Stimulated activated CD4-positive, alpha-beta T cell treated with anti-CD3 and anti-CD28 coated beads, Interleukin-12 subunit alpha, Interleukin-12 subunit beta, amount 100 ng/mL, for 48 hours (primary cell): Measurements from ENCODE around the gene CRACR2A.
A peak's percentile ranks its signal among the peaks of the same experiment; 100 is the strongest.

Experiments
- DNase-seq, 3 donors: peaks; one replicate each; pipeline ENCODE4 v3.0.0-alpha.2; 2020; ENCODE audit warnings: low read depth in 2 of 3, low spot score in 1 of 3

CRACR2A gene, protein sequence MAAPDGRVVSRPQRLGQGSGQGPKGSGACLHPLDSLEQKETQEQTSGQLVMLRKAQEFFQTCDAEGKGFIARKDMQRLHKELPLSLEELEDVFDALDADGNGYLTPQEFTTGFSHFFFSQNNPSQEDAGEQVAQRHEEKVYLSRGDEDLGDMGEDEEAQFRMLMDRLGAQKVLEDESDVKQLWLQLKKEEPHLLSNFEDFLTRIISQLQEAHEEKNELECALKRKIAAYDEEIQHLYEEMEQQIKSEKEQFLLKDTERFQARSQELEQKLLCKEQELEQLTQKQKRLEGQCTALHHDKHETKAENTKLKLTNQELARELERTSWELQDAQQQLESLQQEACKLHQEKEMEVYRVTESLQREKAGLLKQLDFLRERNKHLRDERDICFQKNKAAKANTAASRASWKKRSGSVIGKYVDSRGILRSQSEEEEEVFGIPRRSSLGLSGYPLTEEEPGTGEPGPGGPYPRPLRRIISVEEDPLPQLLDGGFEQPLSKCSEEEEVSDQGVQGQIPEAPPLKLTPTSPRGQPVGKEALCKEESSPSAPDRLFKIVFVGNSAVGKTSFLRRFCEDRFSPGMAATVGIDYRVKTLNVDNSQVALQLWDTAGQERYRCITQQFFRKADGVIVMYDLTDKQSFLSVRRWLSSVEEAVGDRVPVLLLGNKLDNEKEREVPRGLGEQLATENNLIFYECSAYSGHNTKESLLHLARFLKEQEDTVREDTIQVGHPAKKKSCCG

GRCh38 chr12:3752741-3753486 is at the start of gene CRACR2A:
Gene CRACR2A, minus strand, starts transcription at chr12:3753109. Its CDS starts 56,110 bp downstream, at chr12:3696999.
- peak; percentile 68 to 78 (median 71) for DNase-seq

DNA sequence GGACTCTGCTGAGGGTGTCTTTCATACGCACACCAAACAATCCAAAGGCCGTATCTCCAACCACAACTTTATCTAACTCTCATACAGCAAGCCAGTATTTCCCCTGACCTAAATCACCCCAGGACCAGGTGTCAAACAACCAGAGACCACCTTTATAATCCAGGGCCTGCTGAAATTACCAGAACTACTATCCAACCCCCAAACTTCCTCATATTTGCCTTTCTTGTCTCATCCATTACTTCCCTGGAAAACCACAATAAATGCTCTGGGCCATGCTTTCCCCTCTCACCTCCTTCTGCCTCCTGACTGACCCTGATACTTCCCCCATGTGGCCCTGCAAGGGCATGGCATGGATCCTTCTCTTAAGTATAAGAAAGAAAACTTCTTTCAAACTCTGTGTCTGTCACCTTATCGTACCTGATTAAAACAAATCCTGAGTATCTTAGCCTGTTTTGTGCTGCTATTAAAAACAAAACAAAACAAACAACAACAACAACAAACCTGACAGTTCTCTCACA is 44.7 kb upstream of the CRACR2A start:
- DNase-seq: no peak

- DNase-seq: no peak
Observed at GRCh38 chr12:3795492-3796133, 42.7 kb upstream of the CRACR2A start.

DNA sequence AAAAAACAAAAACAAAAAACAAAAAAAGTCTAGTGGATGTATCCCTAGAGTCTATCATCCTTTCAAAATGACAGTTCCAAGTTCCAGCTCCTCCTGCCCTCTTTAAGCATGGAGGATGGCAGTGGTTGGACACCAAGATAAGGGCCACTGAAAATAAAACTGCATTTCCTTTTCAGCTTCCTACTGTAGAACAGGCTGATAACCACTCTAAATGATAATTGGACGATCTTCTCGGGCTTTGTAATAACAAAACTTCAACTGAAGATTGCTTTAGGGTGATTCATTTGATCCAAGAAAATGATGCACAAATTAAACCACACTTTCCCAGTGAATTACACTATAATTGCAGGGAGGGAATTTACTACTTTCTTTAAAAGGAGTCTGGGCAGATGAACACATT is 42.2 kb upstream of the CRACR2A start:
- DNase-seq: no peak

GRCh38 chr12:3792623-3793288 is 39.8 kb upstream of the CRACR2A start:
- no peak for DNase-seq

GRCh38 chr12:3791256-3791874 is 38.5 kb upstream of the CRACR2A start:
- DNase-seq: no peak

- DNase-seq: no peak
Observed at GRCh38 chr12:3790642-3791041, 37.7 kb upstream of the CRACR2A start.

DNA sequence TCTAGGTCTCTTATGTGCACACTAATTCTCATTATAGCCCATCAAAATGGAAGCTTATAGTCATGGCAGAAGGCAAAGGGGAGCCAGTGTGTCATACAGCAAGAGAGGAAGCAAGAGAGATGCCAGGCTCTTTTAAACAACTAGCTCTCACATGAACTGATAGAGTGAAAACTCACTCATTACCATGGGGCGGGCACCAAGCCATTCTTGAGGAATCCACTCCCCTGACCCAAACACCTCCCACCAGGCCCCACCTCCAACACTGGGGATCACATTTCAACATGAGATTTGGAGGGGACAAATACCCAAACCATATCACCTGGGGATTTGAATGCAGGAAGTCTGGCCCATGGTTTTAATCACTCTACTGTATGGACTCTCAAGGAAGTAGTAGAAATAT is 36.9 kb upstream of the CRACR2A start:
- DNase-seq: no peak

DNA sequence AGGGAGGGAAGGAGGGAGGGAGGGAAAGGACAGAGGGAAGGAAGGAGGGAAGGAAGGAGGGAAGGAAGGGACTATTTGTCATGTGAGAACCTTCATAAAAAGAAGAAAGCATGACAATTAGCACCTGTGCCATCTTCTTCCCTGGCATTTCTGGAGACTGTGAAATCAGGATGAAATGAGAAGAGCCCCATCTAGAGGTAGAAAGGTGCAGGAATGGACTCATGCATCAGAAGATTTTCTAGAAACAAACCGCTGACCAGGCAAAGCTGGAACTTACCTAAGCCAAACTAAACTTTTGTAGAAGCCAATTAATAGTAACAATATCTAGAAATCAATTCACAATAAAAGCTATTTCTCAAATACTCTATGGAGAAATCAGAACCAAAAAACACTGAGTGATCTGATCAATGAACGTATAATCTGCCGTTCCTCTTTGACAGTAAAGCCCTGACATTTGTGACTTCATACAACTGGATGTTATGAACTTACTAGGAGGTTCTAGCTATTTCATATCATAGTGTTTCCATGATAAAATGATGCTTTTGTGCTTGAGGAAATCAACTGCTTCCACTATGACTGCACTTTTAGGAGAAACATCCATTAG is 24.4 kb upstream of the CRACR2A start:
- DNase-seq: no peak

- DNase-seq: no peak
Observed at GRCh38 chr12:3775385-3776035, 22.6 kb upstream of the CRACR2A start.

DNA sequence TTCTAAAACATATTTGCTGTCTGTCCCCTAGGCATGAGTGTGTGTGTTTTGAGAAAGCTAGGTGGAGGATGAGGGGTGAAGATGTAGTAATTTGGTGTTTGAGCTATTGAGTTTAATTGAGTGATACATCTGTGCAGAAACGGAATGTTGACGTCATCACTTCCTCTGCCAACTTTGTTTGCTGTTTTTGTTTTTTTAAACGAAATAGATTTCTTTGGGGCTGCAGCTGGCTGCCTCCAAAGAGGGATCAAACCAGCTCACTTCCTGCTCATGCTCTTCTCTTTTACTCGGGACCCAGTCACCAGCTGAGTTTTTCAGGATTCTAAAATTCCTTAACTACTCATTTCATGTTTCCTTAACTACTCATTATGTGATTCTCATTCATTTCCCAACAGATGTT is 19.5 kb upstream of the CRACR2A start:
- no peak for DNase-seq

- no peak for DNase-seq
Observed at GRCh38 chr12:3771853-3772252, 18.9 kb upstream of the CRACR2A start.

GRCh38 chr12:3770891-3771290 is 18.0 kb upstream of the CRACR2A start:
- DNase-seq: no peak

- DNase-seq: no peak
Observed at GRCh38 chr12:3768911-3769447, 16.1 kb upstream of the CRACR2A start.

DNA sequence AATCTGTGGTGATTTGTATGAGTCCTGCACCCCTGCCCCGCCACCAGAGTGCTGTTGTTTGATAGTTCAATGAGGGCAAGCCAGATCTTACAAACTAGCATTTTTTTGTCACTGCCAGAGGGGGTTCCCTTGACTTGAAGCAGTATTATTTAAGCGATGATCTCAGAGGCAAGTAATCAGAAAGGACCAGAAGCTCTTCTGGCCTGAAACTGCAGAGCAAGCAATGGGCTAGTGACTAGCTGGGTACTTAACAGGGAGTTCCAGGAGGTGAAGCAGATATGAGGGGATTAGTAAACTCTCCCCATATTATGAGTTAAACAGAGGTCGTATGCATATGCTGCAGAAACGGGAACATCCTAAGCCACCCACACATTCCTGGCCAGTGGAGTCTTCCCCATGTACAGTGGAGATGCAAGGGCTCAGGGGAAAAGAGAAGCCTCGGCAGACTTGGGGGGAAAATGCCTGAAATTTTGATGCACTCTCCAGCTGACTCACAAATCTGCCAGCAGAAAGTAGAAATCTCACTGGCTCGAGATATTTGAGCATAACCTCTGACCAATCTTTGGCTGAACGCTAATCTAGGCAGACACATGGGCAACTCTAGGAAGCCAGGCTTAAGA is 8.3 kb upstream of the CRACR2A start:
- no peak for DNase-seq

DNA sequence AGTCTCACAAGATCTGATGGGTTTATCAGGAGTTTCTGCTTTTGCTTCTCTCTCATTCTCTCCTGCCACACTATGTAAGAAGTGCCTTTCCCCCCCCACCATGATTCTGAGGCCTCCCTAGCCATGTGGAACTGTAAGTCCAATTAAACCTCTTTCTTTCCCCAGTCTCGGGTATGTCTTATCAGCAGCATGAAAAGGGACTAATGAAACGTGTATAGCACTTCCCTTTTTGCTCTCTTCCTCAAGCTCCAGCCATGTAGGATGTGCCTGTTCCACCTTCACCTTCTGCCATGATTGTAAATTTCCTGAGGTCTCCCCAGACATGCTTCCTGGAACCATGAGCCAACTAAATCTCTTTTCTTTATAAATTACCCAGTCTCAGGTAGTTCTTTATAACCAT is 7.0 kb upstream of the CRACR2A start:
- no peak for DNase-seq

DNA sequence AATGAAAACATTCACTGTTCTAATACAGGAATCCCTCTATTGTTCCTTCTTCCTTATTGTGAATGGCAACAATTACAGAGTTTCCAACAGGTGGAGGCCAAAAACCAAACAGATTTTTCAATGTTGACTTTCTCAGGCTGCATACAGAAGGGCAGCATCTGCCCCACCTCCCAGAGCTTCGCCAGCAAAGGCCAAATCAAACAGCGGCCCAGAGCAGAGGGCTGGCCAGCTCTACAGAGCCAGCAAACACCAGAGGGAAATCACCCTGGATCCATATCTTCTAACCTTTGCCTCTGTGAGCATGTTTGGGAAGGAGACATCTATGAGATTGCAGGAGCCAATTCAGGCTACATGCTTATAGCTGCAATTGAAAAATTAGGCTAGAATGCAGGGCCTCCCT is 4.4 kb upstream of the CRACR2A start:
- DNase-seq: no peak

DNA sequence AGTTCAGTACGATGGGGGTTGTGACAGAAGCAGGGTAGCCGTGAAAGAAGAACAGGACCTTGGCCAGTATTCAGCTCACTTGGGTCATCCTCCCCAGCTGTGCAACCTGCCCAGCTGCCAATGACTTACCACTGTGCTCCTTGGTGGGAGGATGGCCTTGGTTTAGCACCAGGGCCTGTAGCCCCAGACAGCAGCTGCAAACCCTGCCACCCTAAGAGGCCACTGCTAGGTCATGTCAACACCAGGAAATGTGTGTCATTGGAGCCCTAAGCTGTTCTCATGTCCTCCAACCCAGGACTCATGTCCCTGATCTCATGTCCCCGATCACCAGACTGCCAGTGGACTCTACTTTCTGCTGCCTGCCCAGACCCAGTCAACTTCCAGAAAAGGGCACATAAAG is 3.0 kb upstream of the CRACR2A start:
- DNase-seq: no peak
